Stimulated activated CD8-positive, alpha-beta memory T cell treated with anti-CD3 and anti-CD28 coated beads, Interleukin-4, amount 100 ng/mL, for 1 hour (primary cell): ENCODE results near the gene ABHD10.

Experiments
- DNase-seq, 2 donors: peaks; one replicate each; pipeline ENCODE4 v3.0.0-alpha.2; 2020; ENCODE audit warnings: low read depth in 2 of 2, low spot score in 1 of 2

The ABHD10 gene

DNA sequence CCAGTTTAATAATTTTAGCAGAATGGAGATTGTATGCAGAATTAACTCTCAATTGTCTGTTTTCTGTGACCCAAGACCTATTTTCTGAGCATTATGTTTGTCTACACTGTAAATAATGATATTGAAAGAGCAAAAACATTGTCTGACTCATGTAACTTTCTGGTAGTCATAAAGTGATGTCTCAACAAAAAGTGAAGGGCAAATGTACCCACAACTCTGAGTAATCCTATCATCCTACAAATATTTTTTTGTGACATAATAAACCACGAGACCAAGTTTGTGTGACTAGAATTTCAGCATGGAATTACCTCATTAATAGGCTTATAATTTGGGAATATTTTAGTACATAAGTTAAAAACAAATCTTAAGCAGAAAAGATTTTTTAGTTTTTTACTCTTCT lies 15.4 kb upstream of the ABHD10 start:
- no peak for DNase-seq

DNA sequence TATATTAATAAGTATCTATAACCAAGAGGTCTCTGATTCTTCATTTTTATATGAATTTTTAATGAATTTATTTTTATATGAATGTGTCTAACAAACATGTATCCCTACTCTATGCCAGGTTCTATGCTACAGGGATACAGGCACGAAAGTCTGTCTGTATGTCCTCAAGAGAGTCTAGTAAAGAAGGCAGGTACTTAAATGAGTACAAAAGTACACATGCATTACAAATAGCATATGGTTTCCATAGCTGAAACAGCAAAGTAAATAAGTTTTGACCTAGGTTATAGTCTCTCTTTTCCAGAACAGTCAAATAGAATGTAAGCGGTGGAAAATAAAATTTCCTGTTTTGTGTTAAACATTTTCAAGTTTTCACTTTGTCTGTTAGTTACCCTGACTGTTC lies 13.3 kb upstream of the ABHD10 start:
- no peak for DNase-seq

DNA sequence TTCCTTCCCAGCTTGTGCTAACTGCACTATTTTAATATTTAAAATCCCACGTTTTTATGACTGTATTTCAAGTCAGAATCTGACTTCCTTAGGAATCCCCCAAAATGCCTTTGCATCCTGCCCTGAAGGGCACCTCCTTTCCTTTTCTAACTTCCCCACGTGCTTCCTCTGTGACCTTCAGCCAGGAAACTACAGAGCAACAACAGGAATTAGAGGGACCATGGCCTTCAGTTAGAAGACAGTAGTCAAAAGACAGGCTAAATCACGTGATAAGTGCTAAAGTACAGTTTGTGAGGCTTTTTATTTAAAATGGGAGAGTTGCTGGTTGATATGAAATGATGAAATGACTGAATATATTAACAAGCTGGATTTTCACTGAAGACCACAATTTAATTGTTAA lies 11.8 kb upstream of the ABHD10 start:
- no peak for DNase-seq

DNA sequence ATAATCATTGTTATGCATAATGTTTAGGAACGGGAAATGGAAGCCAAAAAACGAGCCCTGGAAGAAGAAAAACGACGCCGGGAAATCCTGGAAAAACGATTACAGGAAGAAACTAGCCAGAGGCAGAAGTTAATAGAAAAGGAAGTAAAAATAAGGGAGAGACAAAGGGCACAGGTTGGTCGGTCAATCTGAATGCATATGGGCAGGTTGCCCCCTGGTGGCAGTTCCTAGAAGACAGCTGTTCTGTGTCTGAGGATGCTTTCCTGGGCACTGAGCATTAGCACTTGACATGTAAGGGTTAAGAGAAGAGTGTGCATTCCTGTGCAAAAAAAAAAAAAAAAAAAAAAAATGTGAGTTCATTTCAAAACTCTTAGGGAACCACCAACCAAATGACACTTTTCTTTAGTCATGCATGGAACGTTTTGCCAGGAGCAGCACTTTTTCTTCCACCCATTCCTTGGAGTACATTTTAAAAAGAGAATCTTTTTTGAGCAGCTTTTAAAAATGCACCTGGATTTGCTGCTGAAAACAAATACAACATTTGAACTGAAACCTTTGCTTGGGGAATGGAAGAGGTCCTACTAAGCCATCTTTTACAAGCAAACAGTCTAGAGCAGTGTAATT lies 11.1 kb upstream of the ABHD10 start:
- peak; percentile 60 to 64 for DNase-seq

DNA sequence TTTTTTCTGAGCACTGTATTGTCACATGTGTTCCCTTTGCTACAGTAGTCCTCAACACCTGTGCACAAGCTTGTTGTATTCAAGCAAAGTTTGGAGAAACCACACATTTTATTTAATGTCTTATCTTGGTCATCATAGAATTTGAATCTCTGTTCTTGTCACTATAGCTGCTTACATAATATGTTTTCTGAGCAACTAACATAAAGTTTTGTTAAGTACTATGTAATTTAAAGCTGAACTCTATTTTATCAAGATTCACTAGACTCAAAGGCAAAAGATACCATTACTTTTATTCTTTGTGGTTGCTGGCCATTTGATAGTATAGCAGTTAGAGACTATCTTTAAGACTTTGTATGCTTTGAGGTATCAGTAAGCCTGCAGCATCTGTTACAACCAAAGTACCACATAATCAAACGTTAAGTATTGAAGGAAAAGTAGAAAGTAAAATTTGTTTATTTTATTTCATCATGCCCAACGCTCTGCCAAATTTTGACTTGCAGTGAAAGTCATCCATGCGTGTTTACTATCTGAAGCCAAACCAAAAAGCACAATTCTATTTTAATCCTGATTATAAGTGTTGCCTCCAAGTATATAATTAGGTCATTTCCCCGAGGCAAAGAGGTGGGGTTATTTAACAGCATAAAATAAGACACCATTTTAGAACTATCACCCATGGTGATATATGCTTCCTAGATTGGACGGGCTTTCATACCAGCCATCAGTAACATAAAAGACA lies 10.3 kb upstream of the ABHD10 start:
- DNase-seq: no peak

DNA sequence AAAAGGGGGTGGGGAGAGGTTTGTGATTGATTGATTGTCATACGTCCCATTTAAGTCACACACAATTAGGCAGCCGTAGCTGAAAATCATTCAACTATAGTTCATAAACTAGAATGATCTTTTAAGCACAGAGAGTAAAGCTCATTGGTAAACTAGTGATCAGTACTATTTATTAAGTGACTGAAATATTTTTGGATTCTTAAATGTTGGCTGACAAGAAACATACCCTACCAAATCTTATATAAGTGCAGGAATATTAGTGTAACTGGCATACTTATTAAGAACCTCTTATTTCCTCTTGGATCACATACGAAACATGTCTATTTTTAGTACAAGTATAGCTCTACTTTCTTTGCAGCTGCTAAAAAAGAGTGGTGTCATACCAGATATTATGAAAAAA lies 8.4 kb upstream of the ABHD10 start:
- no peak for DNase-seq

DNA sequence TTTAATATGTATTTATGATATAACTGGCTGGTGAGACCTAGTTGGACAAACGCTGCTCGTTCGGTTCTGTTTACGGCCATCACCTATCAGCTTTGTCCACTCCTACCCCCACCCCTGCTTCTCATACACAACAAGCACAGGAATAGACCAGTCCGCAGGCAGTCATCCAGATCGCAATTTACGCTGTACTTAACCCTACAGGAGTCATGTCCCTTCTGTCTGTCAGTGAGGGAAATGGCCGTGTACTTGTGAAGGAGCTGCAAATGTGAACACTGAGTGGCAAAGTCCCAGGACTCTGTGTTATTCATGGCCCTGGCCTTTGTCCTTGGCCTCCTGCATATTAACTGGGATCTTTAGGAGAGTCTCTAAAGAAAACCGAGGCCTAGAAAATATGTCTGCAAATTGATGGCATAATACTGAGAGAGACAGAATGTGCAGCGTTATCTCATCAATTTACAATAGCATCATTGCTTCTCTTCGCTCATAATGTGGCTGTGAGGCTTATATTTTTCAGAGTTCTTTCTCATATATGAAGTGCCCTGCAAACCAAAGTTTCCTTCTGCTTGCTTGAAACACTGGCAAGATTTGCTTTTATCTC lies 7.2 kb upstream of the ABHD10 start:
- no peak for DNase-seq

DNA sequence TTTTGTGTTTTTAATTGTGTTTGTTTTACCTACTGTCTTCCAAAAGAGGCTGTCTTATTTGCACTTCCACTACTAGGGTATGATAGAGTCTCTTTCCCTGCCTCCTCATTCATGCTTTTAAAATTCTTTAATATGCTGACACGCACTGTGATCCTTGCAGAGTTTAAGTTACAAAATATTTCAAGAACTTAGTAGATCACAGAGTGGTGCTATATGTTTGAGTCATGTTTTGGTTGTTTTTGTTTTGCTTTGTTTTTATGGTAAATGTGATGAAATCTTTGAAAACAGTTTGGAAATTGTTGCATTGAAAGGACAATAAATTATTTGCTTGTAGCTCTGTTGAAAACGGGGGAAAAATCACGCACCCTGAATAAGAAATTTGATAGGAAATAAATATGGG lies 5.9 kb upstream of the ABHD10 start:
- DNase-seq: no peak

DNA sequence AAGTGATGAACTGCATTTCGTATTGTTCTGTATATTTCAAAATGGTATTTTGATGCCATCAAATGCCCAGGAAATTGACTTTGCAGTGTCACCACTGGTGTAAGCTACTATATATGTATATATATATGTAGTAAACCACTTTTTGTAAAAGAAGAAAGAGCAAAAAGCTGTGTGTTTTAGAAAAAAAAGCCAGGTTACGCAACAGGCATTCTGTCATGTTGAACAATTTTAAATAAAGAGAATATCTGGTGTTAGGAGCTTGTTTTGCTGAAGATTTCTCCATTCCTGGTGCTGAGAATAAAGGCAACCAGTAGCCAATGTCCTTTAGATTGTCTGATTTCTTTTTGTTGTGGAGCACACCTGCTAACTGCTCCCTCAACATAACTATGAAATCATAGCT lies 3.7 kb upstream of the ABHD10 start:
- no peak for DNase-seq

DNA sequence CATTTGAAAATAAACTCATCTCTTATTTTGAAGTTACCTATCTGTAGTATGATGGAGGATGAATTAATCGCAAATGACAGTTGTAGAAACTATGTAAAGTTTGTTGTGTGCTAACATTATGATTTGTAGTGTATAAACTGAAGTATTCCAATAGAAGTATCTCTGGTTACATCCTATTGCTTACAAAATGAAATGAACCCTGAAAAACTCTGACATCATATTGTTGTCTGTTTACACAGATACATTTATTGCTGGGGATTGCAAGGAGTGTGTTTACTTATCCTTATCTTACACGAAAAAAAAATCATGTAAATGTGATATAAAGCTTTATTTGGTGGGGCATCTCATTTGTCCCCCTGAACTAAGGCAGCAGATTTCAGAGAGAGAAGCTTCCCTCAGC lies 2.6 kb upstream of the ABHD10 start:
- no peak for DNase-seq

DNA sequence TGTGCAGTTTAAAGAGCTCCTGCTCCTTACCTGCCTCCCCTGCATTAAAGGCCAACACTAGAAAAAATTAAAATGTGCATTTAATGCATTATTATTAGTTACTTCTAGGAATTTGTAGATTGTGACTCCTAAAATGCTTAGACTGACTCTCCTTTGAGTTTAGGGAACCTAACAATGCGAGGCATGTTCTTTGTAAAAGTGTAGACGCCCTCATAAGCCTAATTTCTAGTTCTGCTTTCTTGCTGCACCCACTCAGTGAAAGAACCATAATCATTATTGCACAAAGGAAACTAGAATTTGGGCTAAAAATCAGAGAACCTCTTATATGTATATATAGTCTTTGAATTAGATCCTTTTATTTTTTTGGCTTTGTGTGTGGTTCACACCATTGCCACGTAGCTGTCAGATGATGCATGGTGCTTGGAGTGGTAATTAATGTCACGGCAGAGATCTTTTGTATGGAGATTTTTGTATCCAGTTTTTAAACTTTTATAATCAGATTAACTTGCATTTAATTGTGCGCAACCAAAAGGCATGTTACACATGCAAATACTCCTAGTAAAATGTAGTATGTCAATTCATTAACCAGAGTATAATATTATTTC lies 710 bp downstream of the ABHD10 start:
- no peak for DNase-seq

DNA sequence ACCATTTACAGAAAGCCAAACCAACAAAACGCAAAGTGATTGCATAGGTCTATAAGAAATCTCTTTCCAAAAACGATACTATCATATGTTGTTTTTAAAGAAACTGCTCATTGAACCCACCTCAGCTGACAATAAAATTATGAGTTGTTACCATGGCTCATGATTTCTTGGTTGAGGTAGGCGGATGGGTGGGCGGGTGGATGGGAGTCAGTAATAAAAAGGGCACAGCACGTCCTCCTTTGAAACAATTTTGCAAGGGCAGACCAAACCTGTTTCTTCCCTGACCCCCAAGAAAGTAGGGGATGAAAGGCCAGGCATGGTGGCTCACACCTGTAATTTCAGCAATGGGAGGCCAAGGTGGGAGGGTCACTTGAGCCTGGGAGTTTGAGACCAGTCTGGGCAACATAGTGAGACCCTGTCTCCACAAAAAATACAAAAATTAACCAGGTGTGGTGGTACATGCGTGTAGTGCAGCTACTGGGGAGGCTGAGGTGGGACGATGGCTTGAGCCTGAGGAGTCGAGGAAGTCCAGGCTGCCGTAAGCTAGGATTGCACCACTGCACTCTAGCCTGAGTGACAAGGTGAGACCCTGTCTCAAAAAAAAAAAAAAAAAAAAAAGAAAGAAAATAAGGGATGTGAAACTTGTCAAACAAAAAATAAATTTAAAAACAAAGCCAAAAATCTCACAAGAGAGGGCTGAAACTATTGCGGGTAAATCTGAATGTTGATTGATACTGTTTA lies 2.1 kb downstream of the ABHD10 start:
- no peak for DNase-seq

DNA sequence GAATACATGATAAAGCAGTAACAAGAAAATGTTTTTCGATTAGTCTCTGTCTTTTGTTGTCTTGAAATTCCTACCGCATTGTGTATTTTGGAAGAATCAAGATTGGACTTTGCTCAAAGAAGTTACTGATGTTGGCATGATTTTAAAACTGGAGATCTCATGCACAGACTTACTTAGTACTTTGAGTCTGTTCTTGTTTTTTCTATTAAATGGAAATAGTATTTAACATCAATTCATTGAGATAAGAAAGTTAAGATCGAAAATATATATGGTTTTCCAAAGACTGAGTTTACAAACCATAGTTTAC lies 2.6 kb downstream of the ABHD10 start:
- DNase-seq: no peak

DNA sequence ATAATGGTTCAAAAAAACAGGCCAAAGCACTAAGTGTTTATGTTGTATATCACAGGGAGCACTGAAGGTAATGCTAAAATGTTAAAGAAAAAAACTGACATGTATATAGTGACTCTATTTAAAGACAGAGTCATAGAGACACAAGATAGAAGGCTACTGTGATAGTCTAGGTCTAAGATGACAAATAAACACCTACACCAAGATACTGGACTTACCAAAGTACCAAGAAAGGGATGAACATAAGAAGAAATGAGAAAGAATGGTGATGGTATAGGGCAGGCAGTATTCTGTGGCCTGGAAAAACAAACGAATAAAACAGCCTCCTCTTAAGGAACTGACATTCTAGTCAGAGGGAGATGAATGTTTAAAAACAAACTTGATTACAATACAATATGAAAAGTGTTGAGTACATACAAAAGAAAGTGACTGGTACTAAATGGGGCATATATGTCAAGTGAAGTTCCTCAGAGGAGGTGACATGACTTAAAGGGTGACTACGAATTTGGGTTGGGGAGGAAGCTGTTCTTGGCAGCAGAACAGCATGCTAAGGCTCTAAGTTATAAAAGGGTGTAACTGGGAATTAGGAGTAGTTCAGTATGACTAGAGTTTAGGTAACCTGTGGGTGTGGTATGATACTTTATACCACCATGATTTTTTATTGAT lies 5.9 kb downstream of the ABHD10 start:
- DNase-seq: no peak

DNA sequence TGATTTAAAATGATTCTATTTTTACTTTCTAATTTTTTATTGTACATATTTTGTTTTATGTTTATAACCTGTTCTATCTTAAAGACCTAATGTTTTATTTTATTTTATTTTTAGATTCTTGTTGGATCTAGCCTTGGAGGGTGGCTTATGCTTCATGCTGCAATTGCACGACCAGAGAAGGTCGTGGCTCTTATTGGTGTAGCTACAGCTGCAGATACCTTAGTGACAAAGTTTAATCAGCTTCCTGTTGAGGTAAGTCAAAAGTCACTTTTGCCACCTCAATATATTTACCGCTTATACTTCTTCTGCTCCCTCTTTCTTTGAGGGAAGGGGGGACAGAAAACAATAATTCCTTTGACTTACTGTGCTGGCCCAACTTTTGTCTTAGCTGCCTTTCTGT lies 8.0 kb downstream of the ABHD10 start:
- DNase-seq: no peak

DNA sequence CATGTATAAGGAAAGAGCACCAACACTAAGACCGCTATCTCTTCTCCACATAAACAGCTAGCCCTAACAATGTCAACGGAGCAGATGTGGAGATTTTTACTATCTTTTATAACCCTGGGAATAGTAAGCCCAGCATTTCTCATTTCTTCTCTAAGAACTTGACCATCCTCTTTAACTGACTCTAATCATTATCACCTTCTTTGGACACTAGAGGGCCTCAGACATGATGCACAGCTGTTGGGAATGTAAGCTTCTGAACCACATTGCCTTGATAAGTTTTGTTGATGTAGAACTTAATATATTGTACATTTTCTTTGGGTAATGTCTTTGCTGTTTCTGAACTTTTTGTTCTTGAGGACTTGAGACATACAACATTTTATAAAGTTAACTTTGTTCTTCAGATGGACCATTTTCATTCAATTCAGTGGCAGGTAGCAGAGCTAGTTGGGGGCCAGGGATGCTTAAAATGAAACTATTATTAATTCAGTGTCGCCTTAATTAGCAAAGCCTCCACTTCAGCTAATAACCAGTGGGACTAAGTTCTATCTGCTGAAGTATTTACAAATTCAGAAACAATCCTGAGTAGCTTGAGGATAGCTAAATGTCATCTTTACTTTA lies 10.3 kb downstream of the ABHD10 start:
- DNase-seq: no peak

DNA sequence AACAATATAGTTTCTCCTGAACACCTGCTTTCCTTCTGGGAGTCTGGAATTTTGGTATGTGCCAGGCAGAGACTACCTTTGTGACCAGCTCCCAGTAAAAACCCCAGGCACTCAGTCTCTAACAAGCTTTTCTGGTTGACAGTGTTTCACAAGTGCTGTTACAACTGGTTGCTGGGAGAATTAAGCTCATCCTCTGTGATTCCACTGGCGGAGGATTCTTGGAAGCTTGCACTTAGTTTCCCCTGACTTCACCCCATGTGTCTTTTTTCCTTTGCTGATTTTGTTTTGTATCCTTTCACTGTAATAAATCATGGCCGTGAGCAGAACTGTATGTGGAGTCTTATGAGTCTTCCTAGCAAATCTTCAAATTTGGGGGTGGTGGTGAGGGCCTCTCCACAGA lies 14.2 kb downstream of the ABHD10 start:
- DNase-seq: no peak

DNA sequence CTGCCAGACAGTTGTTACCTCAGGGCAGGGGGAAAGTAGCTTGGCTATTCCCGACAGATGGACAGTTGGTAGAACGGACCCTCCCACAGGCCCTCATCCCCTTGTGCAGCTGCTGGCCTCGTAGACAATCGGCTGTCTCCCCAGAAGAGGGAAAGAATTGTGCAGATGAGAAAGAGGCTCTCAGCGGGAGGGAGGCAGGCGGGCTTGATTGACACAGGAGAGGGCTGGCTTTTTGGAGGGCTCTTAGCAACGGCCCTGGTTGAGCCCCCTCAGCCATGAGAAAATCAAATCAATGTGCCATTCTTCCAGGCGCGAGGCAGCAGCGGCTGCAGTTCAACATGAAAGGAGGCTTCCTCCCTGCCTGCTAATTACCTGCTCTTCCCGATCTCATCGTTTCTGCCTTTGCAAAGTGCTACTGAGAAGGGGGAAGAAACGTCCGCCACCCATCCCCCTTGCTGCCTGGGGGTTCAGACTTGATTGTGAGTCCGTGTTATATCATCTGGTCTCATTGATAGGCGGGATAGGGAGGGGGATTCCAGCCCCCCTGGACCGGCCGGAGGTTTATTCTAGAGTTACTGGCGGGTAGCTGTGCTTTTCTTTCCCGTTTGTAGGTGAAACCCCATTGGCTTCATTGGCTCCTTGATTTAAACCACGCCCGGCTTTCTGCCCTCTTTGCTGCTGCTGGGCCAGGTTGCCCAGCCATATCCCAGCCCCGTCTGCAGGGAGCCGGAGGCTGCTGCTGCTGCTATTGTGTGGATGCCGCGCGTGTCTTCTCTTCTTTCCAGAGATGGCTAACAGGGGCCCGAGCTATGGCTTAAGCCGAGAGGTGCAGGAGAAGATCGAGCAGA lies 20.0 kb downstream of the ABHD10 start, which contains the start of gene TAGLN3:
Gene TAGLN3 (plus strand): TSS at position 287 of the 848 bp plus-strand sequence. CDS start 501 bp downstream, at position 788.
- no peak for DNase-seq

DNA sequence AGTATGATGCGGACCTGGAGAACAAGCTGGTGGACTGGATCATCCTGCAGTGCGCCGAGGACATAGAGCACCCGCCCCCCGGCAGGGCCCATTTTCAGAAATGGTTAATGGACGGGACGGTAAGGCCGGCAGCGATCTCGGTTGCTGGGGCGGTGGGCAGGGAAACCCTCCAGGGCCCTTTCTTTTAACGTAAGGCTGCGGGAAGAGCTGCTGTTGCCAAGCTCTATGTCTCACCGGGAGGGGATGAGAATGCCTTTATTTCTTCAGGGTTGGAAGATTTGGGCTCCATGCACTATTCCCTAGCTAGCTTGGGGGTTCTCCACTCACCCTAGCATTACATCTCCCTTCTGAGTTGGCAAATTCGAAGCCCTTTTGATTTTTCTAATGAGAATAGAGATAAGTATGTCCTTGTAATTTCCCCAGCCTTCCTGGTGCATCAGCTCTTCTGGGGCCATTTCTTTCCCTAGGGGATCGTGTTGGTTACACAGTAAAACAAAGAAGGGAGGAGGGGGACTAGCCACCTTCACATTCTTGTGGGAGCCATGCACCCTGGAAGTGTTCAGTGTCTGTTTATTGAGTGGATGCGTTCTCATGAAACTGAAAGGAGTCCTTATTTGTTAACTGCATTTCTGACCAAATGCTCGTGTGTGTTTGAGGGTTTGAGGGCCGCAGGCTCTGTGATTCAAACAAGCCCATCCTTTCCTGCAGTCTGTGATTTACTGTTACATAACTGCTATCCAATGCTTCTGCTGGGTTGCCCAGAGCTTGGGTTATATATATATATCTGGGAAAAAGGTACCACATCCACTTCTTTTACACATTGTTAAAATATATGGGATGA lies 20.9 kb downstream of the ABHD10 start:
- DNase-seq: no peak
